ENCODE results near the gene TNXB. TPM values are rescaled to one million over a fixed set of nuclear protein-coding genes. Genes with fewer than 3 reads are reported as not detected.
"Not testable (repeated sequence)": the region's sequence is repeated elsewhere in the genome, so short reads cannot be mapped to it uniquely, and the experiment has no call there.

TNXB gene
- total RNA-seq, 3 donors from 2014 or later: 32.9 to 109 (median 89.8) TPM

- H3K27me3 ChIP-seq: no peaks in the 10 kb centered on the region
- TF ChIP-seq CTCF (IDR thresholded peaks at IDR 0.05) (no peak), POLR2A (IDR thresholded peaks at IDR 0.05) (no peak), POLR2AphosphoS5 (IDR thresholded peaks at IDR 0.05) (peak in 1 of 3 donors; percentile 8)
- intact Hi-C loops (cut with DNase I; ENCODE audit: low total_unique reads): no loop called here
- no peaks in the 10 kb centered on the region for H3K36me3 ChIP-seq
- no peaks in the 10 kb centered on the region for H3K9me3 ChIP-seq
- H3K4me3 ChIP-seq: peak overlapping the region in 1 of 3 donors; percentile 33
- H3K4me1 ChIP-seq: peaks cover 0 to 3% of the 10 kb centered on the region in 2 donors
- DNase-seq (ENCODE audit: low spot score in 2 of 2): no peak
- H3K27ac ChIP-seq: peak overlapping the region; percentile 76 to 97
These were observed 62.6 kb downstream of the TNXB start for GRCh38 chr6:32046450-32047083.

- intact Hi-C loops (cut with DNase I; ENCODE audit: low total_unique reads): no loop called here
- Histone ChIP-seq H3K27me3 (no peaks in the 10 kb centered on the region), H3K36me3 (no peaks in the 10 kb centered on the region), H3K27ac (peak overlapping the region; percentile 76 to 97), H3K9me3 (no peaks in the 10 kb centered on the region), H3K4me3 (peak overlapping the region in 1 of 3 donors; percentile 33), H3K4me1 (peaks cover 0 to 3% of the 10 kb centered on the region in 2 donors)
- DNase-seq (ENCODE audit: low spot score in 2 of 2): no peak
- no peak for TF ChIP-seq CTCF (IDR thresholded peaks at IDR 0.05)
- no peak for TF ChIP-seq POLR2A (IDR thresholded peaks at IDR 0.05)
- no peak for TF ChIP-seq POLR2AphosphoS5 (IDR thresholded peaks at IDR 0.05)
These were observed 63.2 kb downstream of the TNXB start for GRCh38 chr6:32045811-32046449.

- intact Hi-C loops (cut with DNase I; ENCODE audit: low total_unique reads): not testable (repeated sequence)
- H3K27ac ChIP-seq: peak overlapping the region in 1 of 2 donors; percentile 25
These were observed 64.2 kb downstream of the TNXB start for GRCh38 chr6:32044916-32045315.

GRCh38 chr6:32043589-32044380 lies 65.4 kb downstream of the TNXB start:
- H3K9me3 ChIP-seq; intact Hi-C loops (cut with DNase I; ENCODE audit: low total_unique reads); H3K27me3 ChIP-seq; H3K36me3 ChIP-seq; DNase-seq (ENCODE audit: low spot score in 2 of 2); H3K4me3 ChIP-seq; H3K4me1 ChIP-seq; H3K27ac ChIP-seq: not testable (repeated sequence)

More at GRCh38 chr6:32044916-32045315, 64.2 kb downstream of the TNXB start:
- not testable (repeated sequence) for H3K9me3 ChIP-seq; DNase-seq (ENCODE audit: low spot score in 2 of 2); H3K27me3 ChIP-seq; H3K4me1 ChIP-seq; H3K4me3 ChIP-seq; H3K36me3 ChIP-seq

GRCh38 chr6:32042276-32042675 lies 66.9 kb downstream of the TNXB start:
- H3K4me3 ChIP-seq; DNase-seq (ENCODE audit: low spot score in 2 of 2); H3K4me1 ChIP-seq; H3K27me3 ChIP-seq; intact Hi-C loops (cut with DNase I; ENCODE audit: low total_unique reads); H3K9me3 ChIP-seq; H3K27ac ChIP-seq; H3K36me3 ChIP-seq: not testable (repeated sequence)

GRCh38 chr6:32041385-32041784 lies 67.8 kb downstream of the TNXB start:
- H3K27me3 ChIP-seq; H3K4me3 ChIP-seq; H3K36me3 ChIP-seq; DNase-seq (ENCODE audit: low spot score in 2 of 2); H3K9me3 ChIP-seq; H3K4me1 ChIP-seq; H3K27ac ChIP-seq; intact Hi-C loops (cut with DNase I; ENCODE audit: low total_unique reads): not testable (repeated sequence)

GRCh38 chr6:32041050-32041321 lies 68.2 kb downstream of the TNXB start:
- intact Hi-C loops (cut with DNase I; ENCODE audit: low total_unique reads): not testable (repeated sequence)

GRCh38 chr6:32040299-32041049 lies 68.7 kb downstream of the TNXB start:
- H3K27me3 ChIP-seq; H3K4me1 ChIP-seq; H3K4me3 ChIP-seq; H3K9me3 ChIP-seq; H3K36me3 ChIP-seq; H3K27ac ChIP-seq; DNase-seq (ENCODE audit: low spot score in 2 of 2); intact Hi-C loops (cut with DNase I; ENCODE audit: low total_unique reads): not testable (repeated sequence)

More at GRCh38 chr6:32041050-32041321, 68.2 kb downstream of the TNXB start:
- H3K4me1 ChIP-seq; H3K27me3 ChIP-seq; H3K9me3 ChIP-seq; H3K36me3 ChIP-seq; H3K27ac ChIP-seq; DNase-seq (ENCODE audit: low spot score in 2 of 2); H3K4me3 ChIP-seq: not testable (repeated sequence)

- H3K27me3 ChIP-seq; intact Hi-C loops (cut with DNase I; ENCODE audit: low total_unique reads); DNase-seq (ENCODE audit: low spot score in 2 of 2); H3K4me3 ChIP-seq; H3K9me3 ChIP-seq; H3K27ac ChIP-seq; H3K4me1 ChIP-seq; H3K36me3 ChIP-seq: not testable (repeated sequence)
These were observed 69.5 kb downstream of the TNXB start for GRCh38 chr6:32039321-32040274.
